GM23338 (cell line): Measurements from ENCODE around the gene CEP20. TPM values are rescaled to one million over a fixed set of nuclear protein-coding genes. Genes with fewer than 3 reads are reported as not detected.

Source experiments
- ATAC-seq: fragments of 200-7000 bp; cut with Tn5 transposase; 3 replicates; pipeline ENCODE4 v1.9.1; 2020
- DNase-seq: peaks from one replicate; pipeline ENCODE4 v3.0.0-alpha.2; 2015; ENCODE audit warnings: low spot score
- H2AFZ ChIP-seq: fragments of 200-600 bp; sonication (generic); 2 replicates; pipeline ENCODE4 v1.8.0; 2016; ENCODE audit warnings: antibody characterized with exemption, mild to moderate bottlenecking, moderate library complexity
- H3F3A ChIP-seq: fragments of 200-600 bp; sonication (generic); replicated peaks from 2 replicates; pipeline ENCODE4 v1.8.0; 2017; ENCODE audit warnings: antibody characterized with exemption, mixed run types, low read depth
- H3K27ac ChIP-seq: fragments of 200-600 bp; sonication (generic); 2 replicates; pipeline ENCODE4 v1.6.1; 2016; ENCODE audit warnings: low read depth
- H3K27me3 ChIP-seq: fragments of 200-600 bp; sonication (generic); 2 replicates; pipeline ENCODE4 v1.8.0; 2016; ENCODE audit warnings: mild to moderate bottlenecking, mixed run types, moderate library complexity; ENCODE audit not compliant: insufficient read depth
- H3K36me3 ChIP-seq: fragments of 200-600 bp; sonication (generic); 2 replicates; pipeline ENCODE4 v1.8.0; 2016; ENCODE audit warnings: mild to moderate bottlenecking; ENCODE audit not compliant: insufficient read depth
- H3K4me1 ChIP-seq: fragments of 200-600 bp; sonication (generic); 2 replicates; pipeline ENCODE4 v1.8.0; 2016; ENCODE audit warnings: mild to moderate bottlenecking, moderate library complexity; ENCODE audit not compliant: insufficient read depth
- H3K4me2 ChIP-seq: fragments of 200-600 bp; sonication (generic); 2 replicates; pipeline ENCODE4 v1.7.1; 2017; ENCODE audit warnings: mixed run types
- H3K4me3 ChIP-seq: fragments of 200-600 bp; sonication (generic); 2 replicates; pipeline ENCODE4 v1.6.1; 2016; ENCODE audit warnings: mixed run types
- H3K79me2 ChIP-seq: fragments of 200-600 bp; sonication (generic); replicated peaks from 2 replicates; pipeline ENCODE4 v1.8.0; 2017; ENCODE audit warnings: mild to moderate bottlenecking; ENCODE audit not compliant: insufficient read depth
- H3K9me2 ChIP-seq: fragments of 200-600 bp; sonication (generic); 2 replicates; pipeline ENCODE4 v1.8.0; 2017; ENCODE audit not compliant: insufficient read depth
- H4K20me1 ChIP-seq: fragments of 200-600 bp; sonication (generic); replicated peaks from 2 replicates; pipeline ENCODE4 v1.8.0; 2017; ENCODE audit warnings: mild to moderate bottlenecking; ENCODE audit not compliant: insufficient read depth
- H3K27ac Mint-ChIP-seq: 2 replicates; pipeline ENCODE4 v1.8.0; 2020; ENCODE audit warnings: inconsistent platforms, mild to moderate bottlenecking, moderate library complexity, mixed read lengths
- H3K27me3 Mint-ChIP-seq: 3 replicates; pipeline ENCODE4 v1.8.0; 2022; ENCODE audit warnings: low read depth, mild to moderate bottlenecking, moderate library complexity, mixed read lengths, inconsistent platforms; ENCODE audit not compliant: insufficient read depth, poor library complexity
- H3K36me3 Mint-ChIP-seq: 3 replicates; pipeline ENCODE4 v1.8.0; 2021; ENCODE audit warnings: low read depth, mild to moderate bottlenecking, inconsistent platforms, moderate library complexity, mixed read lengths
- H3K4me1 Mint-ChIP-seq: 3 replicates; pipeline ENCODE4 v1.8.0; 2020; ENCODE audit warnings: mild to moderate bottlenecking, inconsistent platforms, mixed read lengths
- H3K4me3 Mint-ChIP-seq: 3 replicates; pipeline ENCODE4 v1.8.0; 2021; ENCODE audit warnings: moderate library complexity, mild to moderate bottlenecking, inconsistent platforms, mixed read lengths
- H3K9me3 Mint-ChIP-seq: 3 replicates; pipeline ENCODE4 v1.8.0; 2020; ENCODE audit warnings: moderate library complexity, mild to moderate bottlenecking, inconsistent platforms, mixed read lengths
- CREB1 ChIP-seq: fragments of 250-450 bp; sonication (Bioruptor Pico); IDR thresholded peaks from 2 replicates; pipeline ENCODE4 v1.5.0; 2020; ENCODE audit warnings: low read depth, mild to moderate bottlenecking, moderate library complexity
- CTCF ChIP-seq, 2 experiments: fragments of 200-600 bp in 1 of 2; sonication (generic) in 1 of 2; conservative IDR thresholded peaks; 2 replicates each; pipeline versions ENCODE4 v1.5.1 to v1.6.1; 2016 to 2017; ENCODE audit warnings: antibody characterized with exemption in 2 of 2, low read depth in 2 of 2, mild to moderate bottlenecking in 2 of 2, moderate library complexity in 1 of 2
- ETS1 ChIP-seq: IDR thresholded peaks from 2 replicates; pipeline ENCODE4 v1.6.1; 2016; ENCODE audit warnings: antibody characterized with exemption
- EZH2 ChIP-seq: fragments of 200-600 bp; sonication (generic); IDR thresholded peaks from one replicate; pipeline ENCODE4 v1.8.0; 2017; ENCODE audit warnings: antibody characterized with exemption, mild to moderate bottlenecking, low read depth; ENCODE audit not compliant: unreplicated experiment
- EZH2phosphoT487 ChIP-seq: fragments of 200-600 bp; sonication (generic); IDR thresholded peaks from one replicate; pipeline ENCODE4 v1.8.1; 2018; ENCODE audit warnings: antibody characterized with exemption; ENCODE audit not compliant: unreplicated experiment
- JUNB ChIP-seq: IDR thresholded peaks from one replicate; pipeline ENCODE4 v1.6.1; 2016; ENCODE audit warnings: antibody characterized with exemption; ENCODE audit not compliant: unreplicated experiment
- NANOG ChIP-seq: IDR thresholded peaks from 2 replicates; pipeline ENCODE4 v1.6.1; 2016; ENCODE audit warnings: antibody characterized with exemption, borderline replicate concordance
- POLR2AphosphoS5 ChIP-seq: IDR thresholded peaks from 2 replicates; pipeline ENCODE4 v1.6.1; 2016; ENCODE audit warnings: antibody characterized with exemption, low read depth
- REST ChIP-seq: IDR thresholded peaks from one replicate; pipeline ENCODE4 v1.6.1; 2018; ENCODE audit warnings: antibody characterized with exemption; ENCODE audit not compliant: unreplicated experiment
- STAT1 ChIP-seq: IDR thresholded peaks from one replicate; pipeline ENCODE4 v1.6.1; 2016; ENCODE audit warnings: antibody characterized with exemption; ENCODE audit not compliant: unreplicated experiment
- ZNF114 ChIP-seq: fragments of 250-450 bp; sonication (Bioruptor Pico); IDR thresholded peaks from 2 replicates; pipeline ENCODE4 v1.5.0; 2020; ENCODE audit warnings: mild to moderate bottlenecking, moderate library complexity
- ZNF331 ChIP-seq: fragments of 250-450 bp; sonication (Bioruptor Pico); IDR thresholded peaks from 2 replicates; pipeline ENCODE4 v1.5.0; 2020; ENCODE audit warnings: low read depth, mild to moderate bottlenecking, moderate library complexity
- ZNF462 ChIP-seq: fragments of 250-450 bp; sonication (Bioruptor Pico); IDR thresholded peaks from 2 replicates; pipeline ENCODE4 v1.5.0; 2020; ENCODE audit warnings: mild to moderate bottlenecking, moderate library complexity
- polyA plus RNA-seq: library from polyadenylated mRNA; unstranded; fragments of >200 nt; fragmentation: Nextera tagmentation; extraction: Ambion mirVana; gene quantifications from 2 replicates; pipeline ENCODE4 v1.2.1, GENCODE V29; 2016
- total RNA-seq: library from RNA; depleted of rRNA; stranded (reverse); fragments of >200 nt; shearing (Covaris generic); gene quantifications from 2 replicates; pipeline ENCODE4 v1.2.3, GENCODE V29; 2014

Gene CEP20
- total and polyA plus RNA-seq, 2 experiments from 2014 or later, result 60.2 to 70.9 TPM

- Histone ChIP-seq H3K79me2 (no peaks in the 10 kb centered on the region), H3K4me1 (no peaks in the 10 kb centered on the region), H3F3A (peaks cover 10% of the 10 kb centered on the region; the same call in 1 of the 2 replicates), H3K4me3 (no peak overlapping the region), H3K27ac (no peak overlapping the region), H4K20me1 (no peaks in the 10 kb centered on the region), H3K36me3 (peaks cover 11% of the 10 kb centered on the region), H2AFZ (no peak overlapping the region), H3K27me3 (peaks cover 22% of the 10 kb centered on the region), H3K4me2 (no peak overlapping the region), H3K9me2 (no peaks in the 10 kb centered on the region)
- H3K27ac Mint-ChIP-seq, result no peak overlapping the region
- peaks cover 5% of the 10 kb centered on the region; the same call in 2 of the 3 replicates for H3K36me3 Mint-ChIP-seq
- ATAC-seq (no peak), DNase-seq (no peak)
- H3K4me1 Mint-ChIP-seq, result peaks cover 5% of the 10 kb centered on the region
- H3K9me3 Mint-ChIP-seq, result no peaks in the 10 kb centered on the region
- no peak for TF ChIP-seq EZH2phosphoT487
- TF ChIP-seq CTCF (conservative IDR thresholded peaks at IDR 0.05; ENCODE audit: low read depth in 2 of 2), result no peak
- no peak for TF ChIP-seq ZNF462 (CRISPR knock-in tag)
- TF ChIP-seq JUNB, result no peak
- TF ChIP-seq EZH2, result no peak
- no peak for TF ChIP-seq STAT1
- no peak for TF ChIP-seq CREB1
- TF ChIP-seq REST, result no peak
- no peak for TF ChIP-seq NANOG
- no peak for TF ChIP-seq ZNF114 (CRISPR knock-in tag)
- TF ChIP-seq ZNF331 (CRISPR knock-in tag), result no peak
- no peak for TF ChIP-seq ETS1
- no peak for TF ChIP-seq POLR2AphosphoS5
- H3K4me3 Mint-ChIP-seq, result no peak overlapping the region
- H3K27me3 Mint-ChIP-seq, result peaks cover 12% of the 10 kb centered on the region
These were observed 26.4 kb downstream of the CEP20 start for GRCh38 chr16:15861996-15862395.
